Pancreas (tissue), 10 donors: Measurements from ENCODE around the gene MICAL3. TPM values are rescaled to one million over a fixed set of nuclear protein-coding genes. Genes with fewer than 3 reads are reported as not detected.

Experiments used
- ATAC-seq, 4 donors: fragments of 200-7000 bp; cut with Tn5 transposase; one replicate each; pipeline versions ENCODE4 v1.8.0 to v1.9.1; 2020; ENCODE audit warnings: mild to moderate bottlenecking in 4 of 4, moderate library complexity in 4 of 4
- DNase-seq, 6 donors: peaks; one replicate each; pipeline ENCODE4 v3.0.0-alpha.2; 2020
- FAIRE-seq: peaks from 2 replicates; lab custom pipeline; 2012; peaks lifted over from hg19 to GRCh38; lab: Jason Lieb, UNC
- H3K27ac ChIP-seq, 4 donors: fragments of 200-600 bp; sonication (generic); 1 replicate in 3 of 4; 2 replicates in 1 of 4; pipeline versions ENCODE4 v1.5.0 to v1.8.0; 2020
- H3K27me3 ChIP-seq, 4 donors: fragments of 200-600 bp; one replicate each; pipeline ENCODE4 v1.8.0; 2021
- H3K36me3 ChIP-seq, 3 donors: fragments of 200-600 bp; sonication (generic) in 1 of 3; one replicate each; pipeline versions ENCODE4 v1.5.0 to v1.8.0; 2020 to 2021
- H3K4me1 ChIP-seq, 3 donors: fragments of 200-600 bp; one replicate each; pipeline ENCODE4 v1.8.0; 2021
- H3K4me3 ChIP-seq, 4 donors: fragments of 200-600 bp; sonication (generic) in 2 of 4; one replicate each; pipeline versions ENCODE4 v1.5.0 to v1.8.0; 2020 to 2021
- H3K9me3 ChIP-seq, 4 donors: fragments of 200-600 bp; one replicate each; pipeline ENCODE4 v1.8.0; 2021
- CTCF ChIP-seq, 4 donors: fragments of 200-600 bp; sonication (generic) in 3 of 4; IDR thresholded peaks; one replicate each; pipeline versions ENCODE4 v1.5.0 to v1.8.0; 2021; ENCODE audit warnings: antibody characterized with exemption in 4 of 4
- WGBS, 2 donors: extraction: QIAGEN DNeasy Blood & Tissue Kit; methylation state at CpG; one replicate each; pipeline ENCODE4 v1.1.7; 2013; 5-methylcytosine and 5-hydroxymethylcytosine counted together
- intact Hi-C, 3 donors: fragments of 100-400 bp; cut with DNase I; formaldehyde crosslinking; loops; one replicate each; pipeline versions ENCODE4 v1.11.1 to v1.14.2; 2022
- polyA plus RNA-seq, 2 donors: library from polyadenylated mRNA; stranded (reverse); fragments of 200-250 nt; gene quantifications; one replicate each; pipeline ENCODE4 v1.2.3, GENCODE V29; 2013
- total RNA-seq, 6 donors: library from RNA; stranded (reverse); fragmentation: NEBNext Ultra II Directional in 4 of 6; extraction: Animal tissue kit (Norgen Biotek cat#: 25700) in 4 of 6; gene quantifications; one replicate each; pipeline versions ENCODE4 v1.2.1 to v1.2.4, GENCODE V29; 2021 to 2023
- donor health status: healthy with polysubstance abuse.
- donor health status: DM: no; HTN: no; CAD: no; lungs with moderate emphysema.
- donor health status: DM: no; HTN: no; CAD: no.
- donor health status: control.
- donor health status: control.
- donor health status: Bipolar disorder and iron deficiency.
- donor health status: DM: yes; HTN: yes; CAD: no.
- donor health status: DM: no; HTN: no; CAD: no.
- donor health status: DM: no; HTN: no; CAD: no.
- donor health status: DM: yes; HTN: yes; CAD: no.

MICAL3 gene
- total and polyA plus RNA-seq, 8 donors: 5.9 to 56.8 (median 25.5) TPM

- WGBS, 2 donors: 34 to 42% methylated on average over 4 of the region's 4 CpGs
- intact Hi-C loops: no loop called here
- no peak for TF ChIP-seq CTCF (IDR thresholded peaks at IDR 0.05)
- Histone ChIP-seq H3K4me3 (no peak overlapping the region), H3K4me1 (peaks cover 4 to 37% (median 25%) of the 10 kb centered on the region in 3 donors), H3K27me3 (no peaks in the 10 kb centered on the region), H3K9me3 (no peaks in the 10 kb centered on the region), H3K27ac (no peak overlapping the region), H3K36me3 (no peaks in the 10 kb centered on the region)
- peak in 2 of 4 donors; percentile 7 to 47 for ATAC-seq
- DNase-seq: no peak
- no peak for FAIRE-seq
These were observed 99.5 kb downstream of the MICAL3 start for GRCh38 chr22:17924735-17925364.

- no peak for FAIRE-seq
- Histone ChIP-seq H3K36me3 (no peaks in the 10 kb centered on the region), H3K9me3 (no peaks in the 10 kb centered on the region), H3K4me3 (no peak overlapping the region), H3K27me3 (no peaks in the 10 kb centered on the region), H3K27ac (peak overlapping the region in 2 of 4 donors; percentile 1 to 51), H3K4me1 (peaks cover 4 to 37% (median 25%) of the 10 kb centered on the region in 3 donors)
- 76 to 84% methylated on average over 7 of the region's 7 CpGs for WGBS, 2 donors
- intact Hi-C loops: no loop called here
- TF ChIP-seq CTCF (IDR thresholded peaks at IDR 0.05): no peak
- DNase-seq: no peak
- no peak for ATAC-seq
These were observed 100.3 kb downstream of the MICAL3 start for GRCh38 chr22:17924076-17924475.

GRCh38 chr22:17922925-17923903 is 101.1 kb downstream of the MICAL3 start:
- intact Hi-C loops: no loop called here
- H3K4me3 ChIP-seq: no peak overlapping the region
- H3K36me3 ChIP-seq: no peaks in the 10 kb centered on the region
- DNase-seq (peak in 1 of 6 donors; percentile 46), FAIRE-seq (no peak), ATAC-seq (peak; percentile 6 to 38 (median 21))
- no peak for TF ChIP-seq CTCF (IDR thresholded peaks at IDR 0.05)
- H3K27me3 ChIP-seq: no peaks in the 10 kb centered on the region
- 54 to 65% methylated on average over 2 of the region's 2 CpGs for WGBS, 2 donors
- peaks cover 4 to 37% (median 25%) of the 10 kb centered on the region in 3 donors for H3K4me1 ChIP-seq
- H3K27ac ChIP-seq: peak overlapping the region in 2 of 4 donors; percentile 48 to 51
- H3K9me3 ChIP-seq: no peaks in the 10 kb centered on the region

GRCh38 chr22:17921871-17922821 is 102.2 kb downstream of the MICAL3 start:
- H3K4me1 ChIP-seq: peaks cover 4 to 37% (median 25%) of the 10 kb centered on the region in 3 donors
- no peak for TF ChIP-seq CTCF (IDR thresholded peaks at IDR 0.05)
- no peaks in the 10 kb centered on the region for H3K9me3 ChIP-seq
- no peak overlapping the region for H3K4me3 ChIP-seq
- FAIRE-seq: no peak
- peak in 1 of 4 donors; percentile 32 for ATAC-seq
- DNase-seq: no peak
- peak overlapping the region in 1 of 4 donors; percentile 51 for H3K27ac ChIP-seq
- no peaks in the 10 kb centered on the region for H3K36me3 ChIP-seq
- intact Hi-C loops: no loop called here
- WGBS, 2 donors: 66 to 68% methylated on average over 14 of the region's 14 CpGs
- no peaks in the 10 kb centered on the region for H3K27me3 ChIP-seq
